Spinal cord (tissue), 10 donors: ENCODE data around the gene ACACB. TPM values are rescaled to one million over a fixed set of nuclear protein-coding genes. Genes with fewer than 3 reads are reported as not detected.
A peak's percentile ranks its signal among the peaks of the same experiment; 100 is the strongest.

Experiments
- DNase-seq, 6 donors: peaks; one replicate each; pipeline versions ENCODE4 v3.0.0 to v3.0.0-alpha.2; 2013 to 2015; ENCODE audit warnings: low spot score in 6 of 6, low read depth in 4 of 6
- H3K27ac ChIP-seq: one replicate; pipeline ENCODE4 v1.5.1; 2013; ENCODE audit warnings: low read depth, low read length, control low read depth
- H3K27me3 ChIP-seq: one replicate; pipeline ENCODE4 v1.6.1; 2013; ENCODE audit warnings: low read length; ENCODE audit not compliant: control insufficient read depth, insufficient read depth
- H3K36me3 ChIP-seq: one replicate; pipeline ENCODE4 v1.6.1; 2013; ENCODE audit warnings: low read length; ENCODE audit not compliant: control insufficient read depth, insufficient read depth
- H3K4me1 ChIP-seq: one replicate; pipeline ENCODE4 v1.6.1; 2013; ENCODE audit warnings: low read length; ENCODE audit not compliant: control insufficient read depth, insufficient read depth
- H3K4me3 ChIP-seq: one replicate; pipeline ENCODE4 v1.5.1; 2013; ENCODE audit warnings: low read depth, low read length, control low read depth
- H3K9me3 ChIP-seq: one replicate; pipeline ENCODE4 v1.6.1; 2013; ENCODE audit warnings: low read length; ENCODE audit not compliant: control insufficient read depth, insufficient read depth
- WGBS: methylation state at CpG from one replicate; pipeline ENCODE4 v1.1.5; 2013; ENCODE audit warnings: missing lambda C conversion rate; ENCODE audit not compliant: insufficient coverage; 5-methylcytosine and 5-hydroxymethylcytosine counted together
- polyA plus RNA-seq, 2 donors: library from polyadenylated mRNA; unstranded; fragments of 120-200 nt; gene quantifications; one replicate each; pipeline ENCODE4 v1.2.1, GENCODE V29; 2013; ENCODE audit not compliant: insufficient read length in 2 of 2
- total RNA-seq, 2 donors: library from RNA; depleted of rRNA in 1 of 2; stranded (reverse); fragments of 120-200 nt in 1 of 2; fragments of >200 nt in 1 of 2; gene quantifications; one replicate each; pipeline versions ENCODE4 v1.2.3 to v1.2.4, GENCODE V29; 2013 to 2014
- donor health status: healthy.

Gene ACACB
- total and polyA plus RNA-seq, 4 donors = 8.3 to 18.6 (median 14.3) TPM

GRCh38 chr12:109273354-109273753, 157.0 kb downstream of the ACACB start:
- Histone ChIP-seq H3K27ac (no peak overlapping the region), H3K4me3 (no peak overlapping the region), H3K9me3 (no peaks in the 10 kb centered on the region), H3K36me3 (no peaks in the 10 kb centered on the region), H3K27me3 (peaks cover 3% of the 10 kb centered on the region), H3K4me1 (peaks cover 4% of the 10 kb centered on the region)
- 21% methylated on average over 16 of the region's 16 CpGs for WGBS
- peak in 1 of 6 donors; percentile 14 for DNase-seq

- no CpG with 5 or more reads among the region's 1 CpG for WGBS
- no peak overlapping the region for H3K27ac ChIP-seq
- DNase-seq = no peak
- H3K36me3 ChIP-seq = no peaks in the 10 kb centered on the region
- H3K9me3 ChIP-seq = no peaks in the 10 kb centered on the region
- no peak overlapping the region for H3K4me3 ChIP-seq
- peaks cover 3% of the 10 kb centered on the region for H3K27me3 ChIP-seq
- H3K4me1 ChIP-seq = peaks cover 4% of the 10 kb centered on the region
These were observed 158.0 kb downstream of the ACACB start for GRCh38 chr12:109274381-109274780.

DNA sequence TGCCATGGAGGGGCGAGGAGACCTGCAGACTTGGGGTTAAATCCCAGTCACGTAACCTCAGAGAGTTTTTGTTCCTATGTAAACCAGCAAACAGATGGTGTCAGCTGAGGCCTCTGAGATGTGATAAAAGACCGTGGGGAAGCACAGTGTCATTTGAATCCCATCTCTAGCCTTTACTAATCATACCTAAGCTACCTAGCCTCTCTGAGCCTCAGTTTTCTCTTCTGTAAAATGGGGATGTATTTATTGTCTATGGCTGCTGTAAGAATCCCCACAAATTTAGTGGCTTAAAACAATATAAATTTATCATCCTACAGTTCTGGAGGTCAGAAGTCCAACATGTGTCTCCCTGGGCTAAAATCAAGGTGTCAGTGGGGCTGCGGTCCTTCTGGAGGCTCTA, 158.8 kb downstream of the ACACB start:
- peaks cover 3% of the 10 kb centered on the region for H3K27me3 ChIP-seq
- peaks cover 4% of the 10 kb centered on the region for H3K4me1 ChIP-seq
- H3K27ac ChIP-seq = no peak overlapping the region
- H3K9me3 ChIP-seq = no peaks in the 10 kb centered on the region
- 100% methylated on average over 1 of the region's 4 CpGs for WGBS
- no peak overlapping the region for H3K4me3 ChIP-seq
- no peaks in the 10 kb centered on the region for H3K36me3 ChIP-seq
- no peak for DNase-seq

DNA sequence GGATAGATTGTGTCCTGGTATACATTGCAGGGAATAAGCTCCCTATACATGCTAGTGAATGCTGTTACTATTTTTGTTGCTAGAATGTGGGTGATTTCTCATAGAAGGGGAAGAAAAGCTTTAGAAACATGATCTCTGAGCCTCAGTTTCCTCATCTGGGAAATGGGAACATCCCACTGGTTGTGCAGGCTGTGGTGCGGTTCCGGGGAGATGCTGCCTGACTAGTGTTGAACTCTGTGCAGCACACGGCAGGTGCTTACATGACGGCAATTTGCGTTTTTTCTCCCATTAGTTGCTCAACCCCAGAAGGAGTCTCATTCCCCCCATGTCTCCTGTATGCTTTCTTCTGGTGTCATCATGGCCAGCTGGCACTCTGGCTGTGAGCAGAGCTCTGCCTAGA, 159.8 kb downstream of the ACACB start:
- no peaks in the 10 kb centered on the region for H3K36me3 ChIP-seq
- H3K9me3 ChIP-seq = no peaks in the 10 kb centered on the region
- H3K27me3 ChIP-seq = peaks cover 3% of the 10 kb centered on the region
- WGBS = 98% methylated on average over 5 of the region's 5 CpGs
- H3K4me1 ChIP-seq = peaks cover 4% of the 10 kb centered on the region
- no peak for DNase-seq
- H3K27ac ChIP-seq = no peak overlapping the region
- no peak overlapping the region for H3K4me3 ChIP-seq

DNA sequence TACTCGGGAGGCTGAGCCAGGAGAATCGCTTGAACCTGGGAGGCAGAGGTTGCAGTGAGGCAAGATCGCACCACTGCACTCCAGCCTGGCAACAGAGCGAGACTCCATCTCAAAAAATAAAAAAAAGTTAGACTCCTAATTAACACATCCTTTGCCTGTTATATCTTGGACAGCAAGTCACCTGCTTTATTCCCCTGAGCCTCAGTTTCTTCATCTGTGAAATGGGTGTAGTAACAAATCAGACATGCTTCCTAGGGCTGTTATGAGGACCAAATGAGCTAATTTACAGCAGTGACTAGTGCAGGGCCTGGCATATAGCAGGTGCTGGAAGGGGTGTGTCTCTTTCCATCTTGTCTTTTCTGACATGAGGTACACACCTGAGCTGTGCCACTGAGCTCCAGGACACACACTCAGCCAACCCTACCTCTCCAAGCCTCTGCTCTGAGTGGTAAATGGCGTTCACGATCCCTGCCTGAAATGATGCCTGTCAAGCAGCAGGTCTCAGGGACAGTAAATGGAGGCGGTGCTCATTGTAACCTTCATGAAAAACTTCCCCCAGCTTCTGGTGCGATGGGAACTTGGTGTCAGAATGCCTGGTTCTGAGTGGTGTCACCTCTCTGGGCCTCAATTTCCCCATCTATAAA, 161.0 kb downstream of the ACACB start:
- H3K27ac ChIP-seq = no peak overlapping the region
- no peaks in the 10 kb centered on the region for H3K9me3 ChIP-seq
- no peak overlapping the region for H3K4me3 ChIP-seq
- H3K36me3 ChIP-seq = no peaks in the 10 kb centered on the region
- DNase-seq = no peak
- WGBS = 89% methylated on average over 6 of the region's 8 CpGs
- H3K27me3 ChIP-seq = peaks cover 3% of the 10 kb centered on the region
- H3K4me1 ChIP-seq = peaks cover 4% of the 10 kb centered on the region

DNA sequence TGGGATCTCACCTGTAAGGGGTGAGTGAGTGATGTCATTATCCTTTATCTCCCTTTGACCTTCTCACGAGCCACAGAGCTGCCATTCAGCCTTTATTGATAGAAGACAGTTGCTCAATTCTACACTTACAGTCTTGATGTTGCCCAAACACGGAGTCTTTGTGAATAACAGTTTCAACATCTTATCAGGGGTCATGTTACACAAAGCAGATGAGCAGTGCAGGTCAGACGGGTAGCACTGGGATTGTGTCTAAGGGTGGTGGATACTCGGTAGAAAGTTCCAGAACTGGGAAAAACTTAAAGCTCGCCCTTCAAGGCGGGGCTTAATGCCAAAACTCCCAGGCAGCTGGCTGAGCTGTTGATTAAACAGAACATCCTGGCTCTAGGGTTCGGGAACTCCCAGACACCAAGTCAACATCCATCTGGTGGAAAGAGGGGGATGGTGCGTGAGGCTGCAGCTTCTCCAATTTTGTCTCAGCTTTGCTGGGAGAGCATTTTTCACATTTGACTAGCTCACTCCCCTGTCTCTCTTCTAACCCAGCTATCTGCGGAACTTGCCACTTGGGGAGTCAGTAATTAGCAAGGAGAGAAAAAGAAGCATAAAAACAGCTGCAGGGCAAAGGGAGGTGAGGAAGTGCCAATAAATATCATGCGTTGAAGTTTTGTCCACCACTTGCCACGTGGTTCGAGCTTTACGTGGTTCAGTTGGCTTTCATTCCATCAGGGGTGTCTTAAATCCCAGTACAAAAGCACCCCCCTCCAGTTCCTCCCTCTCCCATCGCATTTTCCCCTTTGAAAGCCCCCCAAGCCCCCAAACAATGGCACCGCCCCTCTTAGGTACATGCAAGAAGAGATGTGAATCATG, 161.7 kb downstream of the ACACB start:
- no peaks in the 10 kb centered on the region for H3K36me3 ChIP-seq
- no peak overlapping the region for H3K27ac ChIP-seq
- no peak overlapping the region for H3K4me3 ChIP-seq
- H3K27me3 ChIP-seq = peaks cover 2% of the 10 kb centered on the region
- no peaks in the 10 kb centered on the region for H3K9me3 ChIP-seq
- H3K4me1 ChIP-seq = peaks cover 4% of the 10 kb centered on the region
- 38% methylated on average over 7 of the region's 15 CpGs for WGBS
- DNase-seq = peak in 2 of 6 donors; percentile 35 to 50

DNA sequence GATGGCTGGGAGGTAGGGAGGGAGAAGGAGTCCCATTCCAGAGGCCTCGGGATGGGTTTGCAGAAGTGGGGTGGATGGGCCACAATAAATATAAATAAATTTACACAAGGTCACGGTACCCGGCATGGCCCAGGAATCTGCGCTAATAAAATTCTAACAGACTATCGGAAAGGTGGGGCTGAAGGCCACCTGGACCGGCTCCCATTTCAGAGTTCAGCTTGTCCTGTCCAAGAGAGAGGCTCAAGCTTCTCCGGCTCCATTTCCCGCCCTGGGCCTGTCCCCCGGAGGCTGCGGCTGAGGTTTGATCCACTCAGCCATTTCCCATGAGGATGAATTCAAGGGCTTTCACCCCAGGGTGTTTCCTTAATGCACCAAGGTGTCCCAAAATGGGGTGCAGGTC, 162.5 kb downstream of the ACACB start:
- Histone ChIP-seq H3K4me3 (no peak overlapping the region), H3K4me1 (peaks cover 4% of the 10 kb centered on the region), H3K9me3 (no peaks in the 10 kb centered on the region), H3K36me3 (no peaks in the 10 kb centered on the region), H3K27ac (no peak overlapping the region), H3K27me3 (no peaks in the 10 kb centered on the region)
- WGBS = 97% methylated on average over 9 of the region's 10 CpGs
- DNase-seq = no peak

DNA sequence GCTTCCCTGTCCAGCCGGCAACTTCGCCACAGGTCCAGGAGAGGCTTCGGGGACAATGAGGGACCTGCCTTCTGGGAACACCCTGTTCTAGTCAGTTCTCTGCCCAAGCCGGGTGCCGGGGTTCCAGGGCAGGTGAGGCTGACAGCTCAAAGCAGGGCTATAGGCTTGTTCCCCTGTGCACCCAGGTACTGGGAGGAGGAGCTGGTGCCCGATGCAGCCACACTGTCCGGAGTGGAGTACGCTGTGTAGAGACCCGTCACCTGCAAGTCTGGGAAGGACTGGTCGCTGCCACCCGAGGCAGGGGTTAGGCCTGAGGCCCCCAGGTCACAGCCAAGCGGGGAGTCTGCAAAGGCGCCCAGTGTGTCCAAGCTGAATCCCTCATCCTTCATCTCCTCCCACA, 163.1 kb downstream of the ACACB start:
- H3K27ac ChIP-seq = no peak overlapping the region
- H3K27me3 ChIP-seq = no peaks in the 10 kb centered on the region
- H3K4me1 ChIP-seq = peaks cover 4% of the 10 kb centered on the region
- H3K36me3 ChIP-seq = peaks cover 3% of the 10 kb centered on the region
- DNase-seq = no peak
- no peaks in the 10 kb centered on the region for H3K9me3 ChIP-seq
- no peak overlapping the region for H3K4me3 ChIP-seq
- WGBS = 97% methylated on average over 11 of the region's 13 CpGs

GRCh38 chr12:109281452-109281851, 165.1 kb downstream of the ACACB start:
- 89% methylated on average over 16 of the region's 17 CpGs for WGBS
- H3K36me3 ChIP-seq = peaks cover 10% of the 10 kb centered on the region
- no peak overlapping the region for H3K4me3 ChIP-seq
- no peak overlapping the region for H3K27ac ChIP-seq
- peaks cover 4% of the 10 kb centered on the region for H3K4me1 ChIP-seq
- H3K9me3 ChIP-seq = no peaks in the 10 kb centered on the region
- H3K27me3 ChIP-seq = no peaks in the 10 kb centered on the region
- DNase-seq = no peak

DNA sequence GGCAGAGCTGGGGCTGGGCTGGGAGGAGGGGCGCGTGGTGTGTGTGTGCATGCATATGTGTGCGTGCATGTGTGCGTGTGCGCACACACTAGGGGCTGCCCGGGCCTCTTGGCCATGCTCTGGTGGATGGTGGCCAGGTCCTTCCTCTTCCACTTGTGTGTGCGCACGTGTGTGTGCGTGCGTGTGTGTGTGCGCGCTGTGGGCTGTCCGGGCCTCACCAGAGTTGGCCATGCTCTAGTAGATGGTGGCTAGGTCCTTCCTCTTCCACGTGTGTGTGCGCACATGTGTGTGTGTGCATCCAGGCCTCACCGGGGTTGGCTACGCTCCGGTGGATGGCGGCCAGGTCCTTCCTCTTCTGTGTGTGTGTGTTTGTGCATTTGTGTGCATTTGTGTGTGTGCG, 168.0 kb downstream of the ACACB start:
- Histone ChIP-seq H3K36me3 (peaks cover 10% of the 10 kb centered on the region), H3K27ac (no peak overlapping the region), H3K9me3 (no peaks in the 10 kb centered on the region), H3K4me3 (no peak overlapping the region), H3K4me1 (no peaks in the 10 kb centered on the region), H3K27me3 (no peaks in the 10 kb centered on the region)
- no peak for DNase-seq
- 98% methylated on average over 18 of the region's 20 CpGs for WGBS
